ENCODE results near the gene FCN3.

FCN3 gene

DNA sequence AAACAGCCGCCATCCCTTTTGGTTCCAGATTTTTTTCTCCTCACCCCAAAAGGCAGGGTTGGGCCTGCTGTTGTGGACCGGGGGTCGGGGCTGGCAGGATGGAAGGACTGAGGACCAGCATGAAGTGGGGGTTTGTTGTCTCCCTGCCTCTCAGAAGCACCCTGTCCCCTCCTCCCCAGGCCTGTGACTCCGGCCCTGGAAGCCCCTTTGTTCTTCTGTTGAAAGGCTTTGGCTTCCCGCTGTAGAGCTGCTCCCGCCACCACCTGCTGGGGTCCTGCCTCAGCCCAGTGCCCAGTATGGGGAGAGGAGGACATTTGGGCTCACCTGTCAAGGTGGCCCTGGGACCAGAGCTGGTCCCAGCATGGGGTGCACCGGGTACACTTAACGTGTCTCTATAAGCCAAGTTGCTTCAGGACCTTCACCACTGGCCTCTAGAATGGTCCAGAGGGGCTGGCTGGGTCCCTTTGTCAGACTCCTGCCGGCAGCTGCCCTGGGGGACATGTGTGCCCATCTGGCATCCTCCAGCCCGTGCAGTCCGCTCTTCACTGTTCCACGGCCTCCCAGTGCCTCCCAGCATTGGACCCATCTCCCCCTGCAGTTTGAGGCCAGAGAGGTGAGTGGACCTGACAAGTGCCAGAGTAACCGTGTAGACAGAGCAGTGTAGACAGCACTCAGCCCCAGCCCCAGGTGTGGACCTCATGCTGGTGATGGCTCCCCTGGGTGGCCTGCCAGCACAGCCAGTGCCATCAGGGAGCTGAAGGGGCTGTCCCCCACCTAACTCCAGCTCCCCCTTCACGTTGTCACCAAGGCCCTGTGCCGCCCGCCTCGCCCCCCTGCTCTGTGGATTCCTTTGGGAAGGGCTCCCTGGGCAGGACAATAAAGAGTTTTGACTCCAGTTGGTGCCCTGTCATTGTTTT lies 38.9 kb downstream of the FCN3 start:
- H3K36me3 ChIP-seq (ENCODE audit: insufficient read depth, low read length) = no peaks in the 10 kb centered on the region; the same call in 1 of the 2 replicates
- H3K9ac ChIP-seq (ENCODE audit: low read depth, low read length) = no peak overlapping the region
- no peaks in the 10 kb centered on the region for H3K9me3 ChIP-seq (ENCODE audit: control insufficient read depth, insufficient read depth, low read length)
- H3K4me1 ChIP-seq (ENCODE audit: insufficient read depth, low read length) = peaks cover 12% of the 10 kb centered on the region; the same call in 1 of the 2 replicates

DNA sequence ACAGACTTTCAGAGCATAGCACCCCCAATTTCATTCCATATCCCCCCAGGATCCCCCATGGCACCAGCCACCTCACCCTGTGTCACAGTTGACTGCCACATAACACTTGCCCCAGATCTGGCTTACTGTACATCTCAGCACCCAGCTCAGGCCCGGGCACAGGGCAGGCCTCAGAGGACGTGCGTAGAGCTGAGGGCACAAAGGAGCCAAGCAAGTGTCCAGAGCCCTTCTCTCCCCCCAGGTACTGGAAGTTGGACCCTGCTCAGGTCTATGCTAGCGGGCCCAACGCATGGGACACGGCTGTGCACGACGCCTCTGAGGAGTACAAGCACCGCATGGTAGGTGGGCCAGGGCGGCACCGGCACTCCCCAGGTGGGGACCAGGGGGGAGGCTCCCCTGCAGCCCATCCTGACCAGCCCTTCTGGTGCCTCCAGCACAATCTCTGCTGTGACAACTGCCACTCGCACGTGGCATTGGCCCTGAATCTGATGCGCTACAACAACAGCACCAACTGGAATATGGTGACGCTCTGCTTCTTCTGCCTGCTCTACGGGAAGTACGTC lies 40.8 kb downstream of the FCN3 start:
- Histone ChIP-seq H3K9ac (ENCODE audit: low read depth, low read length) (no peak overlapping the region), H3K36me3 (ENCODE audit: insufficient read depth, low read length) (no peaks in the 10 kb centered on the region; the same call in 1 of the 2 replicates), H3K9me3 (ENCODE audit: control insufficient read depth, insufficient read depth, low read length) (no peaks in the 10 kb centered on the region), H3K4me1 (ENCODE audit: insufficient read depth, low read length) (peaks cover 3% of the 10 kb centered on the region; the same call in 1 of the 2 replicates)

DNA sequence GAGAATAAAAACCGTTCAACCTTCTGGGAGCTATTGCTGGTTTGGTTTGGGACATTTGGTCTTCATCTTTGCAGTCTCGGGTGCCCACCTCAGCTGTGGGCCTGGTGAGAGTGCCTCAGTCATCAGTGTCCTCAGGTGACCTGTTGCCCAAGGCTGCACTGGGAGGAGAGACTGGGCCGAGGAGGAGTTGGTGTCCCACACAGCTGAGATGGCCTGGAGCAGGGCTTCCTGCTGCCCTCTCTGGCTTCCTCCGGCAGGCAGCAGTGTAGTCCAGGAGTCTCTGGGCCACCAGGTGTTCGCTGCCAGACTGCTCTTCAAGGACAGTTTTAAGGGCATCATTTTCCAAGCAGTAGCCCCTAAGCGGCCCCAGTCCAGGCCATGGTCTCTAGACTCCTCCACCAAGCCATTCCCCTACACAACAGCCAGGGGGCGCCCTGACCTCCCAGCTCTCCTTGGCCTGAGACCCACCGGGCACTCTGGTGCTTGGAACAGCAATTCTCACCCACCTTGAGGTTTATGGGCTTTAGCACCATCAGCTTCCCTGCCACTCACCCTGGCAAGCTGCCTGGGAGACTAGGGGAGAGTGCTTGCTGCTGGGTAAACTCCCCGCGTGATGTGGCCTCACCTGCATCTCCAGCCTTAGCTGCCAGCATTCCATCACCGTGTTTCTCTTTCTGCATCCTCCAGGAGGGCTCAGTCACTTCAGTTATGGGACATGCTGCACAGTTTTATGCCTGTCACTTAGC lies 41.9 kb downstream of the FCN3 start:
- no peak overlapping the region for H3K9ac ChIP-seq (ENCODE audit: low read depth, low read length)
- H3K36me3 ChIP-seq (ENCODE audit: insufficient read depth, low read length) = no peaks in the 10 kb centered on the region; the same call in 1 of the 2 replicates
- no peaks in the 10 kb centered on the region for H3K4me1 ChIP-seq (ENCODE audit: insufficient read depth, low read length)
- no peaks in the 10 kb centered on the region for H3K9me3 ChIP-seq (ENCODE audit: control insufficient read depth, insufficient read depth, low read length)

DNA sequence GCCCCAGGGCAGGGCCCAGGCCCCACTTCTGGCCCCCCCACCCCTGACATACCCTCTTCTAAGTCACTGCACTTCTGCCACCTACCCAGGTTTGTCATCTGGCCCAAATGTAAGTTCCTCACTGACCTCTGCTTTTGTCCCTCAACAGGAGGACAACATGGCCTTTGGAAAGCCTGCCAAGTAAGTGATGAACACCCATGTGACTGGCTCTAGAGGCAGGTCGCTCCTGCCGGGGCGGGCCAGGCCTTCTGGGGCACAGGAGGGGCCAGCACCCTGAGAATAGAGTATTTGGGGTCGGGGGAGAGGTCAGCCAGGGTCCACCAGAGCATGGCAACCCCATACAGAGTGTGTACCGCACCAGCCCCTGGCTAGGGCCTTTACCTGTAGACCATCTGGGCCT lies 42.7 kb downstream of the FCN3 start:
- H3K9me3 ChIP-seq (ENCODE audit: control insufficient read depth, insufficient read depth, low read length) = no peaks in the 10 kb centered on the region
- no peaks in the 10 kb centered on the region for H3K4me1 ChIP-seq (ENCODE audit: insufficient read depth, low read length)
- no peaks in the 10 kb centered on the region; the same call in 1 of the 2 replicates for H3K36me3 ChIP-seq (ENCODE audit: insufficient read depth, low read length)
- H3K9ac ChIP-seq (ENCODE audit: low read depth, low read length) = no peak overlapping the region

- Histone ChIP-seq H3K9ac (ENCODE audit: low read depth, low read length) (no peak overlapping the region), H3K36me3 (ENCODE audit: insufficient read depth, low read length) (no peaks in the 10 kb centered on the region; the same call in 1 of the 2 replicates), H3K9me3 (ENCODE audit: control insufficient read depth, insufficient read depth, low read length) (no peaks in the 10 kb centered on the region), H3K4me1 (ENCODE audit: insufficient read depth, low read length) (no peaks in the 10 kb centered on the region)
These were observed 43.2 kb downstream of the FCN3 start for GRCh38 chr1:27331426-27331825.

- Histone ChIP-seq H3K9me3 (ENCODE audit: control insufficient read depth, insufficient read depth, low read length) (no peaks in the 10 kb centered on the region), H3K36me3 (ENCODE audit: insufficient read depth, low read length) (peaks cover 3% of the 10 kb centered on the region; the same call in 1 of the 2 replicates), H3K4me1 (ENCODE audit: insufficient read depth, low read length) (no peaks in the 10 kb centered on the region), H3K9ac (ENCODE audit: low read depth, low read length) (no peak overlapping the region)
These were observed 43.8 kb downstream of the FCN3 start for GRCh38 chr1:27330786-27331185.

DNA sequence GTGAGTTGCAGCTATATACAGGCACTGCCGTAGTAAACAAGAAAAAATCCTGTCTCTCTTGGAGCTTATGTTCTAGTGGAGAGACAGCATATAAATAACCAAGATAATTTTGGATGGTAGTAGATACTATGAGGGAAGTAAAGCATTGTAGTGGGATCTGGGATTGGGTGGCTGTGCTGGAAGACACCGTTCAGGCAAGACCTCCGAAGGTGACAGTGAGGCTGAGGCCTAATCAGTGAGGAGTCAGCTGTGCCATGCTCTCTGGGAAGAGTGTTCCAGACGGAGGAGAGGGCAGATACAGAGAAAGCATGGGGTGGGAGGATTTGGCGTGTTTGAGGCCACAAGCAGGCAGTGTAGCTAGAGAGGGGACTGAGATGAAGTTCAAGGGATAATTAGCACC lies 46.7 kb downstream of the FCN3 start:
- H3K36me3 ChIP-seq (ENCODE audit: insufficient read depth, low read length) = peaks cover 4% of the 10 kb centered on the region; the same call in 1 of the 2 replicates
- H3K9ac ChIP-seq (ENCODE audit: low read depth, low read length) = no peak overlapping the region
- peaks cover 3% of the 10 kb centered on the region; the same call in 1 of the 2 replicates for H3K4me1 ChIP-seq (ENCODE audit: insufficient read depth, low read length)
- no peaks in the 10 kb centered on the region for H3K9me3 ChIP-seq (ENCODE audit: control insufficient read depth, insufficient read depth, low read length)

- H3K36me3 ChIP-seq (ENCODE audit: insufficient read depth, low read length) = peaks cover 4% of the 10 kb centered on the region; the same call in 1 of the 2 replicates
- no peaks in the 10 kb centered on the region for H3K9me3 ChIP-seq (ENCODE audit: control insufficient read depth, insufficient read depth, low read length)
- no peak overlapping the region for H3K9ac ChIP-seq (ENCODE audit: low read depth, low read length)
- peaks cover 3% of the 10 kb centered on the region; the same call in 1 of the 2 replicates for H3K4me1 ChIP-seq (ENCODE audit: insufficient read depth, low read length)
These were observed 49.3 kb downstream of the FCN3 start for GRCh38 chr1:27325286-27325685.

GRCh38 chr1:27322569-27323240 lies 51.9 kb downstream of the FCN3 start:
- no peaks in the 10 kb centered on the region for H3K9me3 ChIP-seq (ENCODE audit: control insufficient read depth, insufficient read depth, low read length)
- H3K9ac ChIP-seq (ENCODE audit: low read depth, low read length) = peak overlapping the region; percentile 87
- peaks cover 4% of the 10 kb centered on the region; the same call in 1 of the 2 replicates for H3K36me3 ChIP-seq (ENCODE audit: insufficient read depth, low read length)
- peaks cover 12% of the 10 kb centered on the region for H3K4me1 ChIP-seq (ENCODE audit: insufficient read depth, low read length)

DNA sequence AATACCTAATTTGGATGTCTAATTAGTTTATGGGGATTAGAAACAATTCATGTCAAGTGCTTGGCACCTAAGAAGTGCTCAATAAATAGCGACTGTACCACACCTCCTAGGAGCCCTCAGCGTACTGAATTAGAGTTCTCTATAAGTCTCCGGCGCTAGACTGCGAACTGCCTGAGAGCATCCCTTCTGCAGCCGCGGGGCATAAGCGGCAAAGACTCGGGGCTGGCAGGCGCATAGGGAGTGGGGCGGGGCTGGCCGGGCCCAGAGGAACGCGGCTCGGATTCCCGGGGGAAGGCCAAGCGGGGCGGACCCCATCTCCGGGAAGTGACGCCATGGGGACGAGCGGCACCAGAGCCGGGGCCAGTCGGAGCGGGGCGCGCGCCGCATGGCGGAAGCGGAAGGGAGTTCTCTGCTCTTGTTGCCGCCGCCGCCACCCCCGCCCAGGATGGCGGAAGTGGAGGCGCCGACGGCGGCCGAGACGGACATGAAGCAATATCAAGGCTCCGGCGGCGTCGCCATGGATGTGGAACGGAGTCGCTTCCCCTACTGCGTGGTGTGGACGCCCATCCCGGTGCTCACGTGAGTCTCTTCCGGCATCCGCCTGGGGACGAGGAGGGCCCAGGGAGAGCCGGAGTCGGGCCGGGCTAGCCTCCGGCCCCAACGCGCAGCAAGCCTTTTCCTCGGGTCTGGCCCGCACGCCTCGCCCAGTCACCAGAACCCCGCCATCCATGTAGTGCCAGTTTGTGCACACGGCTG lies 52.6 kb downstream of the FCN3 start, which contains the start of gene TMEM222:
TMEM222 (plus strand) TSS at position 351 of the 756 bp plus-strand sequence; CDS start at position 386, 35 bp downstream.
- H3K9ac ChIP-seq (ENCODE audit: low read depth, low read length) = peak within 1 kb of the TSS; percentile 87
- no peaks in the 10 kb centered on the region for H3K9me3 ChIP-seq (ENCODE audit: control insufficient read depth, insufficient read depth, low read length)
- H3K4me1 ChIP-seq (ENCODE audit: insufficient read depth, low read length) = peaks cover 13% of the 10 kb centered on the region
- H3K36me3 ChIP-seq (ENCODE audit: insufficient read depth, low read length) = peaks cover 4% of the 10 kb centered on the region; the same call in 1 of the 2 replicates
